ENCODE results near the gene CERK.

- TF ChIP-seq POLR2AphosphoS5 (IDR thresholded peaks at IDR 0.05; ENCODE audit: low read depth, low read length) (no peak), TAF1 (IDR thresholded peaks at IDR 0.05; ENCODE audit: borderline replicate concordance, low read depth, low read length) (no peak)
Observed at GRCh38 chr22:46699091-46699490, 39.0 kb downstream of the CERK start.

Data from GM12892 (cell line).